BE2C (cell line): ENCODE data around the gene TMEM181.

Experiments used
- DNase-seq: peaks from one replicate; pipeline ENCODE4 v3.0.0-alpha.2; 2020
- H3K27me3 ChIP-seq: fragments of 250-450 bp; sonication (Bioruptor Pico); 2 replicates; pipeline ENCODE4 v1.5.1; 2020; ENCODE audit warnings: mild to moderate bottlenecking
- H3K36me3 ChIP-seq: fragments of 250-450 bp; sonication (Bioruptor Pico); 2 replicates; pipeline ENCODE4 v1.5.1; 2020; ENCODE audit warnings: mild to moderate bottlenecking
- H3K4me1 ChIP-seq: fragments of 250-450 bp; sonication (Bioruptor Pico); 2 replicates; pipeline ENCODE4 v1.5.1; 2020
- H3K4me3 ChIP-seq: 2 replicates; pipeline ENCODE4 v1.5.1; 2011; ENCODE audit warnings: low read depth, low read length
- H3K9me3 ChIP-seq: fragments of 250-450 bp; sonication (Bioruptor Pico); 2 replicates; pipeline ENCODE4 v1.5.1; 2020
- TF ChIP-seq, protein P1 (sequence below): IDR thresholded peaks from 2 replicates; pipeline ENCODE4 v1.5.1; 2012; ENCODE audit warnings: mild to moderate bottlenecking, low read depth, low read length

Gene TMEM181

DNA sequence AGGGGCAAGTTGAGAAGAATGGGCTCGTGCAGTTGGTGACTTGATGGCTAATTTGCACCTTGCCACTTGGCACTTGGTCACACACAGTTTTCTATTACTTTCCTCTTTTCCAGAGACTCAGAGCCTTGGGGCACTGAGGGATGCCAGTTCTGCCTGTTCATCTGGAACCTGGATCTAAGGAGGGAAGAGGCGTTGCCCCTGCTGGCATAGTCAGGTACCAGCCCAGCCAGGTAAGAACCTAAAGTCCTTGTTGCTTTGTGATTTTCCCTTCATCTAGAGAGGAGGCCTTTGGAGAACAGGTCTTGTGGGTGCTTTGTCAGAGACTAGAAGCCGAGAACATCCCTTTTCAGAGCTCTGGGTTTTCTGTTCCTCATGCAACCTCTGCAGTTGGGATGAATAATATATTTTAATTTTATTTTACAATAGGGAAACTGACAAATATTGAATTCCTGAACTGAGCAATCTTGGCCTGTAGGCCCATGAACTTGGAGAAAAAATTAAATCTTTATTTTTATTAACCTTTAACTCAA, 101.3 kb downstream of the TMEM181 start:
- Histone ChIP-seq H3K36me3 (no peaks in the 10 kb centered on the region), H3K4me1 (no peaks in the 10 kb centered on the region), H3K9me3 (no peaks in the 10 kb centered on the region), H3K4me3 (no peak overlapping the region), H3K27me3 (no peaks in the 10 kb centered on the region)
- TF ChIP-seq, protein P1, sequence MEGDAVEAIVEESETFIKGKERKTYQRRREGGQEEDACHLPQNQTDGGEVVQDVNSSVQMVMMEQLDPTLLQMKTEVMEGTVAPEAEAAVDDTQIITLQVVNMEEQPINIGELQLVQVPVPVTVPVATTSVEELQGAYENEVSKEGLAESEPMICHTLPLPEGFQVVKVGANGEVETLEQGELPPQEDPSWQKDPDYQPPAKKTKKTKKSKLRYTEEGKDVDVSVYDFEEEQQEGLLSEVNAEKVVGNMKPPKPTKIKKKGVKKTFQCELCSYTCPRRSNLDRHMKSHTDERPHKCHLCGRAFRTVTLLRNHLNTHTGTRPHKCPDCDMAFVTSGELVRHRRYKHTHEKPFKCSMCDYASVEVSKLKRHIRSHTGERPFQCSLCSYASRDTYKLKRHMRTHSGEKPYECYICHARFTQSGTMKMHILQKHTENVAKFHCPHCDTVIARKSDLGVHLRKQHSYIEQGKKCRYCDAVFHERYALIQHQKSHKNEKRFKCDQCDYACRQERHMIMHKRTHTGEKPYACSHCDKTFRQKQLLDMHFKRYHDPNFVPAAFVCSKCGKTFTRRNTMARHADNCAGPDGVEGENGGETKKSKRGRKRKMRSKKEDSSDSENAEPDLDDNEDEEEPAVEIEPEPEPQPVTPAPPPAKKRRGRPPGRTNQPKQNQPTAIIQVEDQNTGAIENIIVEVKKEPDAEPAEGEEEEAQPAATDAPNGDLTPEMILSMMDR, result 0 out of 2 replicates have a peak, but pooled peaks have one; percentile 5
- DNase-seq, result no peak

DNA sequence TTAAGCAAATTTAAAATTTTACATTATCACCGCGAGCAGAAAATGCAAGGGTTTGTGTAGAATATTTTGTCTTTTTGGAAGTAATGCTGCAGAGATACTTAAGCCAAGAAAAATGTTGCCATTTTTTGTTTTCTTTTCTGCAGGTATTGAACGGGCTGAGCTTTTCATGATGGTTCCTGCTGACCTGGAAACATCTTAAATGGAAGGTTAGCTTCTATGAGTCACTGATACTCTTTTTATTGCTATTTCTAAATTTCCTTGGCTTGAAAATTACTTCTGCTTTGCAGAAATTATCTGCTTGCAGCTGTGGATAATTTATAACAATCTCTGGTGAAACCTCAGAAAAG, 102.7 kb downstream of the TMEM181 start:
- no peak for DNase-seq
- no peaks in the 10 kb centered on the region for H3K27me3 ChIP-seq
- H3K9me3 ChIP-seq, result no peaks in the 10 kb centered on the region
- H3K4me1 ChIP-seq, result no peaks in the 10 kb centered on the region
- no peaks in the 10 kb centered on the region for H3K36me3 ChIP-seq
- H3K4me3 ChIP-seq, result no peak overlapping the region
- TF ChIP-seq, protein P1, result no peak

DNA sequence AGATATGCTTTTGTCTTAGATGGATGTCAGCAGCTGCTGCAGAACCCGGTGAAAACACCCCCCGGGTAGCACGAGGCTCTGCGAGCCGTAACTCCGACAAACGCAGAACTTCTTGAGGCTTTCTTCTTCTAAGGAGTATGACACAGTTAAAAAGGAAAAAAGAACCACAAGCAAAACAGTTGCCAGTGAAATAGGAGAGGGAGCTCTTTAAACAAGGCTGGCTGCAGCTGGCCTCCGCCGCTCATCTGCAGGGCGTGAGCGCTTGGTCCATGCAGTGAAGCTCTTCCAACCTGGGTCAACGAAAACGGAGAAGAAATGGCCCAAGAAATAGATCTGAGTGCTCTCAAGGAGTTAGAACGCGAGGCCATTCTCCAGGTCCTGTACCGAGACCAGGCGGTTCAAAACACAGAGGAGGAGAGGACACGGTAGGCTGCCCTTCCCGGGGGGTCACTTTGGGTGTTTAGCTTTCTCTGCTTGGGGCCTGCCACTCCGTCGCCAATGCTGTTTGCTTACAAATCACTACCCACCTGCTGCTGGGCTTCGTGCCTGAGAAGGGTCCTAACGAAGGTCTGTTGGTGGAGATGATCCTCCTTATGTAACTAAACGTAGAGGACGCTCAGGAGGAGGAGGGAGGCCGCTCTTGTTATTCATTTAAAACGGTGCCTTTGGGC, 103.2 kb downstream of the TMEM181 start:
- DNase-seq, result no peak
- Histone ChIP-seq H3K36me3 (no peaks in the 10 kb centered on the region), H3K4me3 (no peak overlapping the region), H3K4me1 (no peaks in the 10 kb centered on the region), H3K9me3 (no peaks in the 10 kb centered on the region), H3K27me3 (no peaks in the 10 kb centered on the region)
- TF ChIP-seq, protein P1, result no peak

DNA sequence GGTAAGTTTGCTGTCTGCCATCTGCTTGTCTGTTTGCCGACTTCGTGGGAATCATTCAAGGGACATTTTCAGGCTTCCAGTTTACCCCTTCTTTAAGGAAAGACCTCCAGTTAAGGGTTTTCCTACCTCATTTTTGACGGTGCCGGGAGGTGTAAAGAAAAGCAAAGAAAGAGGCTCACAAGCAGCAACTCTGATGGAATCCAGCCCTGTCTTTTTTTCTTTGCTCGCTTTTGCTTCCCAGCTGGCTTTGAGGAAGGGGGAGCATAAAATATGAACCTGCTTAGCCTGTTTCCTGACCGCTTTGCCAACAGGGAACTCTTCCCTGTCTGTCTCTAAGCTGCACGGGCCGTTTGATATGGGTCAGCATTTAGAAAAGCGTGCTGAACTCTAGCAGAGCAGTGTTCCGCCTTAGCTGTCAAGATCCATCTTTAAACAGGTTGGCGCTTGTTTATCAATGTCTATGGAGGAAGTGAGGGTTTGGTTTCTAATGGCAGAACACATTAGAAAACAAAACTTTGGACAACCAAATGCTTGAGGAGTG, 103.8 kb downstream of the TMEM181 start:
- Histone ChIP-seq H3K4me1 (no peaks in the 10 kb centered on the region), H3K36me3 (no peaks in the 10 kb centered on the region), H3K4me3 (no peak overlapping the region), H3K9me3 (no peaks in the 10 kb centered on the region), H3K27me3 (no peaks in the 10 kb centered on the region)
- TF ChIP-seq, protein P1, result no peak
- no peak for DNase-seq

DNA sequence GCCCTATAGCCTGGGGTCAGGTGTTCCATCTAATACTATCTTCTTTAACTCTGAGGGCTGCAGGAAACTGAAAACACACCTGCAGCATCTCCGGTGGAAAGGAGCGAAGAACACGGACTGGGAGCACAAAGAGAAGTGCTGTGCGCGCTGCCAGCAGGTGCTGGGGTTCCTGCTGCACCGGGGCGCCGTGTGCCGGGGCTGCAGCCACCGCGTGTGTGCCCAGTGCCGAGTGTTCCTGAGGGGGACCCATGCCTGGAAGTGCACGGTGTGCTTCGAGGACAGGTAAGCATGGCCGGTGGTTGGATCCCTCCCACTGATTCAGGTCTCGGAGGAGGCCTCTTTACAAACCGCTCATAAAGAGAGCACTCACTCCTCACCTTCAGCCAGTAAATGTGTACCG, 105.4 kb downstream of the TMEM181 start:
- Histone ChIP-seq H3K4me3 (no peak overlapping the region), H3K36me3 (no peaks in the 10 kb centered on the region), H3K4me1 (no peaks in the 10 kb centered on the region), H3K9me3 (no peaks in the 10 kb centered on the region), H3K27me3 (no peaks in the 10 kb centered on the region)
- DNase-seq, result no peak
- TF ChIP-seq, protein P1, result no peak

DNA sequence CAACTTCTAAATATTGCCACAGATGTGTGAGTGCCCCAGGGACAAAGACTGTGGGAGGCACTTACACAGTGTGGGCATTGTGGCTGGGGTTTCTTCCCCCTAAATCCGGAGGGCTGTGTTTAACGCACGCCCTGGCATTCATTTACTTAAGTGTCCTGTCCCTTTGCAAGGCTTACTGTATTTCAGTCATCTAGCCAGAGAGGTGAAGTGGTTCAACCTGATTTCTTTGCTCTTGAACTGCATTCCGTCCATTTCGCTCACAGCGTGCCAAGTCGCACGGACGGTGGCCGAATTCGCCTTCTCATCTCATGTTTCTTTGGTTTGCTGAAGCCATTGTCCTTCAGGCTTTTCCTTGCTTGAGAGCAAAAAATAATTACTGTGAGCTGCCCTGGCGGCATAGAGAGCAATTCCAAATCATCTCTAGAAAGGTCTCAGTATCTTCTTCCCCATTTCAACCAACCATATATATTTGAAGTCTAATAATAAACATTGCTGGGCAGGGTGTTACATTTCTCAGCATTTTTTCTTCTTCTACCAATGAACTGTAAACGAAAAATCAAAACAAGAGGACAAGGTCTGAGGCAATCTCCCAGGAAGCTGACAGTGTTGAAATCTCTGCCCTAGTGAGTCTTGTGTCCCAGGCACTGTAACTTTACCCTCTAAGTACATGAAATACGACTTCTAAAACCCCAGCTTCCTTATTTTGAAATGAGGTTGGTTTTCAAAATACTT, 106.9 kb downstream of the TMEM181 start:
- no peak overlapping the region for H3K4me3 ChIP-seq
- H3K36me3 ChIP-seq, result no peaks in the 10 kb centered on the region
- no peak for DNase-seq
- TF ChIP-seq, protein P1, result no peak
- H3K9me3 ChIP-seq, result no peaks in the 10 kb centered on the region
- H3K4me1 ChIP-seq, result no peaks in the 10 kb centered on the region
- no peaks in the 10 kb centered on the region for H3K27me3 ChIP-seq
